NCI-H128 (cell line): ENCODE measurements around the gene WDR88.
"Not testable (repeated sequence)": the region's sequence is repeated elsewhere in the genome, so short reads cannot be mapped to it uniquely, and the experiment has no call there.

Experiments used
- DNase-seq: peaks from one replicate; lab custom pipeline; 2025; ENCODE audit not compliant: unreplicated experiment; lab: John Stamatoyannopoulos, UW

WDR88 gene

GRCh38 chr19:33196446-33197193, 64.7 kb downstream of the WDR88 start:
- no peak for DNase-seq

GRCh38 chr19:33197591-33198000, 65.7 kb downstream of the WDR88 start:
- DNase-seq = no peak

GRCh38 chr19:33198169-33198568, 66.3 kb downstream of the WDR88 start:
- DNase-seq = no peak

GRCh38 chr19:33199441-33200265, 67.7 kb downstream of the WDR88 start:
- no peak for DNase-seq

GRCh38 chr19:33201473-33201872, 69.6 kb downstream of the WDR88 start:
- no peak for DNase-seq

- DNase-seq = no peak
Measured at GRCh38 chr19:33201886-33202545, 70.1 kb downstream of the WDR88 start.

- DNase-seq = no peak
Measured at GRCh38 chr19:33202546-33203507, 70.9 kb downstream of the WDR88 start.

GRCh38 chr19:33203529-33203928, 71.6 kb downstream of the WDR88 start:
- DNase-seq = no peak

- DNase-seq = no peak
Measured at GRCh38 chr19:33204136-33204973, 72.4 kb downstream of the WDR88 start.

- DNase-seq = no peak
Measured at GRCh38 chr19:33205110-33205509, 73.2 kb downstream of the WDR88 start.

GRCh38 chr19:33205531-33206260, 73.8 kb downstream of the WDR88 start:
- DNase-seq = no peak

- DNase-seq = no peak
Measured at GRCh38 chr19:33206261-33207039, 74.5 kb downstream of the WDR88 start.

GRCh38 chr19:33207040-33207620, 75.2 kb downstream of the WDR88 start:
- no peak for DNase-seq

GRCh38 chr19:33207903-33208302, 76.0 kb downstream of the WDR88 start:
- no peak for DNase-seq

- DNase-seq = no peak
Measured at GRCh38 chr19:33208371-33208895, 76.5 kb downstream of the WDR88 start.

GRCh38 chr19:33208904-33209849, 77.3 kb downstream of the WDR88 start:
- no peak for DNase-seq

- DNase-seq = not testable (repeated sequence)
Measured at GRCh38 chr19:33209850-33210230, 77.9 kb downstream of the WDR88 start.
